HG02610 (cell line): ENCODE data around the gene ASB5.
"Not testable (repeated sequence)": the region's sequence is repeated elsewhere in the genome, so short reads cannot be mapped to it uniquely, and the experiment has no call there.

Source experiments
- ATAC-seq: cut with Tn5 transposase; IDR thresholded peaks from one replicate; pipeline ENCODE4 v1.9.1; 2021; ENCODE audit warnings: mild to moderate bottlenecking, moderate library complexity; ENCODE audit not compliant: unreplicated experiment

Gene ASB5, protein sequence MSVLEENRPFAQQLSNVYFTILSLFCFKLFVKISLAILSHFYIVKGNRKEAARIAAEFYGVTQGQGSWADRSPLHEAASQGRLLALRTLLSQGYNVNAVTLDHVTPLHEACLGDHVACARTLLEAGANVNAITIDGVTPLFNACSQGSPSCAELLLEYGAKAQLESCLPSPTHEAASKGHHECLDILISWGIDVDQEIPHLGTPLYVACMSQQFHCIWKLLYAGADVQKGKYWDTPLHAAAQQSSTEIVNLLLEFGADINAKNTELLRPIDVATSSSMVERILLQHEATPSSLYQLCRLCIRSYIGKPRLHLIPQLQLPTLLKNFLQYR

DNA sequence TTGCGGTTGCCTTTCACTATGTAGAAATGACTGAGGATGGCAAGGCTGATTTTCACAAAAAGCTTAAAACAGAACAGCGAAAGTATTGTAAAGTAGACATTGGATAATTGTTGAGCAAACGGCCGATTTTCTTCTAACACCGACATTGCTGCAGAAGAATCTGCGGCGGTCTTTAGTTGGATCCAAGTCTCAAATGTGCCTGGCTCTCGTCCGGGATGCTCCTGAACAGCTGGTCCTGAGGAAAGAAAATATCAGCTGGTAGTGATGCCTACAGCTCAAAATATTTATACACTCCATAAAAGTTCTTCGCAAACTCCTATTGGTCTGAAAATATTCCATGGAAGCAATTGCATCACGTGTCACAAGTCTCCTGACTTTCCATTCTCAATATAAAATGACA, at the start of gene ASB5:
Gene ASB5 (minus strand): TSS at position 260 of the 400 bp plus-strand sequence. CDS start 114 bp downstream, at position 146.
- ATAC-seq, result no peak

DNA sequence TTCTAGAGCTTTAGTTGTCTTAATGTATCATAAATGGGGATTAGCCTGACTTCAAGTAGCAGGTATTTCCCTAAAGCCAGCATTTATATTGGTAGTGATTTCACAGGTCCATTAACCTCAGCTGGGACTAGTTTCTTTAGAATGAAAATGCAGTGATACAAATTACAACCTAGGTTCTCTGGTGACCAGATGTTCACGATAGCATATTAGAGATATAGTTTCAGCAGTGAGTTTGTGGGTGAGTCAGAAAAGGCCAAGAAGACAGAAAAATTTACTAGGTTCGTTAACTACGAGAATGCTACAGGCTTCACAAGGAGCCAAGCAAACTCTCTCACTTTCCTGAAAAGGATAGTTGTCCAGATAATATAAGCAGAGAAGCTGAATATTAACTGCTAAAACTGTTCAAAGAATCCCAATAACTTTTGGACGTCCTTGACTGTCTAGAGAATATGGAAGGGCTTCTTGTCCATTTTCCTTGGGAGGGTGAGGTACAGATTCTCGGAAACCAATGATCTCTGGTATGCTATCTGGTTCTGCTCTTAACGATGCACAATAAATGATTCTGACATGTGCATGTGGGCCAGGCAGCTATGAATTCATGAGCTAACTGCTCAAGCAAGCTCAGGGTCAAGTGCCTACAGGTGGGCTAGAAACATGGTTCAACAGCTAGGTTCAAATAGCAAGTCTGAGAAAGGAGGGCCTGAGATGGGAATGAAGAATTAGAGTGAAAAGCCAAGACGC, 44.7 kb upstream of the ASB5 start:
- ATAC-seq, result no peak

- ATAC-seq, result no peak
Measured at GRCh38 chr4:176309772-176310171, 40.8 kb upstream of the ASB5 start.

DNA sequence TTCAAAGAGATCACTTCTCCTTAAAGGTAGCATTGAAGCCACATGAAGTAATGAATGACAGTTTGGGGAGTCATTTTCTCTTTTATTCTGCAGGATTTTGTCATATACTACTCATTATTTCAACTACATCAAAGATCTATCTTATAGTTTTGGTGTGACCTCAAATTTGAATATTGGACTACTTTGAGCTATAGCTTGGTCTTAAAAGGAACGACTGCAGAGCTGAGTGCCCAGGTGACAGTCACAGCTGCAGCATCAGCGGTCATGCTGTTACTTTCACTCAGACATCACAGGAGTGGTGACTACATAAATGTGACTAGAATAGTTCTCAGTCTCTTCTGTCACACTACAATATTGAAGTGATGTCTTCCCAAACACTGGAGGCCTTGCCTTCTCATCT, 40.0 kb upstream of the ASB5 start:
- peak; percentile 100 for ATAC-seq

GRCh38 chr4:176308441-176308840, 39.4 kb upstream of the ASB5 start:
- peak; percentile 35 for ATAC-seq

- no peak for ATAC-seq
Measured at GRCh38 chr4:176307666-176307930, 38.6 kb upstream of the ASB5 start.

DNA sequence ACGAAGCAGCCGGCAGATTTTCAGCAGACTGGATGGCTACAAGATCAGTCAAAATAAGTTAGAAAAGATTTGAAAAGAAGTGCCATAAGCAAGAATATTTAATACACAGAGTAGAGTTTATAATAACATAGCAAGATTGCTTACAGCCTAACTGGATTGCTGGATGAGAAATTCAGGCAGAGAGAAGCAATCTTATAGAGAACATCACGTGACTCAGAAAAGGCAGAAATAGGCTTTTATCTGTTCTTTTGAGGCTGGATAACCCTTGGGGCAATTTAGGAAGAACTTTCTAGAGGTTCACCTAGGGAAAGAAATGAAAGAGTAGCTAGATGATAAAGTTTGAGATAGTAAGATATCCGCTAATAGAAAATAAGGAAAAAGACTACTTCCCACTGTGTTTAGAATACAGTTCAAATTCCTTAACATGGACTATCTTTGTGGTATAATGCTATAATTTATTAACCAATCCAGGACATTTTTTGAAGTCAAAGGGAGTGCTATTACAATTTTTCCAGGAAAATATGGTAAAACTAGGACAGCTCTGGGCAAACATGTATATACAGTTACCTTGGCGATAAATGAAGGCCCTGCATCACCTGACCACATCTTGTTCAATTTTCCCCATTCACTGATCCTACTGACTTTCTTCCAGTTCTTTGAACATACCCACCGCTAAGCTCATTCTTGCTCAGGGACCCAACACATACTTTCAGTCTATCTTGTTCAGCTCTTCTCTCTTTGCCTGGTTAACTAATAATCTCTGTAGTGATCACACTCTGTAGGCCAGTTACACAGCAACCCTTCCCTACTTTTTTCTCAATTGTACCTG, 38.0 kb upstream of the ASB5 start:
- no peak for ATAC-seq

- ATAC-seq, result no peak
Measured at GRCh38 chr4:176303938-176304337, 34.9 kb upstream of the ASB5 start.

GRCh38 chr4:176302283-176303275, 33.6 kb upstream of the ASB5 start:
- no peak for ATAC-seq

- ATAC-seq, result no peak
Measured at GRCh38 chr4:176300565-176300964, 31.5 kb upstream of the ASB5 start.

GRCh38 chr4:176300036-176300435, 31.0 kb upstream of the ASB5 start:
- no peak for ATAC-seq

DNA sequence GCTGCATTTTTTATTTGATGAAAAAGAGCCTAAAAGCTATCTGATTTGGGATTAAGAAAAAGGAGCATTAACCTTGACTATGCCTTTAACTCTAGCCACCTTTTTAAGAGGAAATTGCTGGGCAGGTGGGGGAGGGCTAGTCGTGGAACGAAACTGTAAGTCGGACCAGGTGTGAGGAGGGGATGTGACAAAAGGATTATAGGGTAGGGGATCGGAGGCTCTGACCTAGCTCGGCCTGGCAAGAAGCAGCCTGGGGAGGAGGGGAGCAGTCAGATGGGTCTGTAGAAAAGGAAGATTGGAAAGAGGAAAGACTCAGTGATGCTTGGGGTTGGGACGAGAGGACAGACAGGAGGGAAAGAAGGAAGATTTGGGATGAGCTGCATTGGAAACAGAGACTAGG, 29.6 kb upstream of the ASB5 start:
- no peak for ATAC-seq

GRCh38 chr4:176295907-176296306, 26.9 kb upstream of the ASB5 start:
- not testable (repeated sequence) for ATAC-seq

- ATAC-seq, result no peak
Measured at GRCh38 chr4:176293660-176294059, 24.6 kb upstream of the ASB5 start.

- ATAC-seq, result no peak
Measured at GRCh38 chr4:176292920-176293319, 23.9 kb upstream of the ASB5 start.

- ATAC-seq, result no peak
Measured at GRCh38 chr4:176291748-176292147, 22.7 kb upstream of the ASB5 start.

- ATAC-seq, result no peak
Measured at GRCh38 chr4:176290520-176290919, 21.5 kb upstream of the ASB5 start.

GRCh38 chr4:176289561-176289960, 20.5 kb upstream of the ASB5 start:
- ATAC-seq, result no peak

DNA sequence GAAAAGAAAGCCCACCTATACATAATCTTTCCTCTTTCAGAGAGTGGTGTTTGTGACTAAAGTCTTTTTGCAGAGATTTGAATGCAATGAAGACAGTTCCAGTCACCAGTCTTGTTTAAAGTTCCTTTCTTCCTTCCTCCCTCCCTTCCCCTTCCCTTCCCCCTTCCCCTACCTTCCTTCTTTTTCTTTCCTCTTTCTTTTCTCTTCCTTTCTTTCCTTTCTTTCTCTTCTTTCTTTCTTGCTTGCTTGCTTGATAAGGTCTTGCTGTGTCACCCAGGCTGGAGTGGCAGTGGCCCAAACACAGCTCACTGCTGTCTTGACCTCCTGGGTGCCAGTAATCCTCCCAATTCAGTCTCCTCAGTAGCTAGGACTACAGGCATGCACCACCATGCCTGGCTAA, 19.0 kb upstream of the ASB5 start:
- no peak for ATAC-seq

DNA sequence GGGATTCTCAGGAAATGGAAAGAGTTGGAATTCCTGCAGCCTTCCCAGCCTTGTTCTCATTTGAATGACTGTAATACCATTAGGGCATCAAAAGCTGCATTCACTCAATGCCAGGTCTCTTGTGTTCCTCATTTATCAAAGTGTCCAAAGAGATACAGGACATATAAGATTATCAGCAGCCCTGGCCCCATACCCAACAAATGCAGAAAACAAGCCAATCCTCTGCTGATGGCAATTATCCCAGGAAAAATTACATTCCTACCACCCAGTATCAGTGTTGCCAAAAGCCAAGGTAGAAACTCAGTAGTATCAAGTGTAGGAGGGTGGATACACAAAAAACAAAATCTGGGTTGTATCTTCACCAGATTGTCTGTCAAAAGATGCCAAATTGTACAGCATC, 18.5 kb upstream of the ASB5 start:
- no peak for ATAC-seq

GRCh38 chr4:176286728-176287127, 17.7 kb upstream of the ASB5 start:
- ATAC-seq, result no peak
